Subcutaneous abdominal adipose tissue (tissue), 5 donors: Measurements from ENCODE around the gene MROH2A.
"Not testable (repeated sequence)": the region's sequence is repeated elsewhere in the genome, so short reads cannot be mapped to it uniquely, and the experiment has no call there.

Experiments
- H3K27ac ChIP-seq: one replicate; pipeline ENCODE4 v1.7.0; 2013; ENCODE audit warnings: low read depth, mild to moderate bottlenecking, inconsistent platforms, low read length, moderate library complexity
- H3K27me3 ChIP-seq, 5 donors: one replicate each; pipeline ENCODE4 v1.7.0; 2013; ENCODE audit warnings: low read length in 5 of 5, inconsistent platforms in 1 of 5; ENCODE audit not compliant: control insufficient read depth in 5 of 5, insufficient read depth in 4 of 5
- H3K36me3 ChIP-seq, 5 donors: one replicate each; pipeline ENCODE4 v1.7.0; 2013; ENCODE audit warnings: low read length in 5 of 5; ENCODE audit not compliant: control insufficient read depth in 5 of 5, insufficient read depth in 5 of 5
- H3K4me1 ChIP-seq, 5 donors: one replicate each; pipeline ENCODE4 v1.7.0; 2013; ENCODE audit warnings: low read length in 5 of 5, mild to moderate bottlenecking in 3 of 5, moderate library complexity in 1 of 5; ENCODE audit not compliant: control insufficient read depth in 5 of 5, insufficient read depth in 5 of 5
- H3K4me3 ChIP-seq, 5 donors: one replicate each; pipeline ENCODE4 v1.7.0; 2013; ENCODE audit warnings: low read length in 5 of 5, low read depth in 1 of 5
- H3K9ac ChIP-seq, 5 donors: one replicate each; pipeline ENCODE4 v1.7.0; 2013; ENCODE audit warnings: low read length in 5 of 5, mild to moderate bottlenecking in 4 of 5, moderate library complexity in 3 of 5
- H3K9me3 ChIP-seq, 5 donors: one replicate each; pipeline ENCODE4 v1.7.0; 2013; ENCODE audit warnings: low read length in 5 of 5; ENCODE audit not compliant: control insufficient read depth in 5 of 5
- donor health status: healthy.
- donor health status: healthy.
- donor health status: healthy.
- donor health status: healthy.
- donor health status: healthy.

Gene MROH2A

DNA sequence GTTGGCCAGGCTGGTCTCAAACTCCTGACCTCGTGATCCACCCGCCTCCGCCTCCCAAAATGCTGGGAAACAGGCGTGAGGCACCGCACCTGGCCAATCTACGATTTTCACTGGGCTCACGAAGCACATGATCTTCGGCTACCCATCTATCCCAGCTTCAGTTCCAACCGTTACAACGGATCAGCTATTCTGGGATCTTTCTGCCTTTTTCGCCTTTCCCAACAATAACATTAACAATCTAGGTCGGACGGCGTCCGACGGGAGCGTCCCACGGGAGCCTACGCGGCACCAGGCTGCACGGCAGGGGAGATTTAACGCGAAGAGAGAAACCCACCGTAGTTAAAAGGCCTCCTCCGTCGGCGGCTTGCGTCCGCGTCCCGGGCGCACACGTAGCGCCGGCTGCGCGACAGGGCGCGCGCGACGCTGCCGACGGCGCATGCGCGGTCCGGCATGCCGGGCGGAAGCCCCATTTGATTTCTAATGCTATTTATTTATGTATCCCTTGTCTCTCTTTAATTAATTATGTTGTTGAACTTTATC lies 89.9 kb downstream of the MROH2A start, which contains the start of gene MSL3B:
Gene MSL3B (minus strand): TSS at position 394 of the 540 bp plus-strand sequence.
- no peaks in the 10 kb centered on the region for H3K27me3 ChIP-seq
- H3K36me3 ChIP-seq: no peaks in the 10 kb centered on the region
- peak within 1 kb of the TSS; percentile 69 to 87 (median 85) for H3K4me3 ChIP-seq
- peaks cover 0 to 9% (median 5%) of the 10 kb centered on the region in 5 donors for H3K4me1 ChIP-seq
- H3K27ac ChIP-seq: no peak within 1 kb of the TSS
- peak within 1 kb of the TSS in 4 of 5 donors; percentile 46 to 78 (median 66) for H3K9ac ChIP-seq
- H3K9me3 ChIP-seq: peaks cover 4 to 8% (median 7%) of the 10 kb centered on the region in 5 donors

DNA sequence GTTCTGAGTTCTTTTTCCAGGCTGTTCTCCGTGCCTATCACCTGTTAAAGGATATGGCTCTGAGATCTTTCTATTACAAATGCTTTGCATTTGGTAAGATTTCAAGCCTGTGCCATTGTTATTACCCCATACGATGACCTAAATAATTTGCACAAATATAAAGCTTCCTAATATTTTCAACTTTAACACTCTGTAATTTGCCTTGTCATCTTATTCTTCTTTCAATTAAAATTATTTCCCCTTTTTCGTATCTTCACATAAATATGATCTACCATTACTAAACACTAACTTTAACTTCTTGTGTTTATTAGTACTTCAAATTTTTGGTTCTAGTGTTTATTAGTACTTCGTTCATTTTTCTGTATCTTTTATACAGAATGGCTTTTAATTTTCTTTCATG lies 93.3 kb downstream of the MROH2A start:
- Histone ChIP-seq H3K27ac (no peak overlapping the region), H3K9ac (no peak overlapping the region), H3K36me3 (no peaks in the 10 kb centered on the region), H3K9me3 (peaks cover under 1 to 12% (median 8%) of the 10 kb centered on the region in 5 donors), H3K4me1 (peaks cover 0 to 9% (median 5%) of the 10 kb centered on the region in 5 donors), H3K4me3 (no peak overlapping the region), H3K27me3 (peaks cover 0 to 6% (median 0%) of the 10 kb centered on the region in 5 donors)

DNA sequence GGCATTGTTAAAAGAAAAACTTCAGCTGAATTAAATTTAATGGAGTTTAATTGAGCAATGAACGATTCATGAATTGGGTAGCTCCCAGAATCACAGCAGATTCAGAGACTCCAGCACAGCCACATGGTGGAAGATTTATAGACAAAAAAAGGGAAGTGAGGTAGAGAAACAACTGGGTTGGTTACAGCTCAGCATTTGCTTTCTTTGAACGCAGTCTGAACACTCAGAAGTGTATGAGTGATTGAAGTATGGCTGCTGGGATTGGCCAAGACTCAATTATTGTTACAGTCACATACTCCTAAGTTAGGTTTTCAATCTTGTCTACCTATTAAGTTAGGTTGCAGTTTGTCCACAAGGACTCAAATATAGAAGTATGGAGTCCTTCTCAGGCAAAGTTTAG lies 94.0 kb downstream of the MROH2A start:
- not testable (repeated sequence) for H3K4me1 ChIP-seq, H3K27me3 ChIP-seq, H3K36me3 ChIP-seq, H3K27ac ChIP-seq, H3K4me3 ChIP-seq, H3K9ac ChIP-seq
- peaks cover 0 to 19% (median 8%) of the 10 kb centered on the region in 5 donors for H3K9me3 ChIP-seq

DNA sequence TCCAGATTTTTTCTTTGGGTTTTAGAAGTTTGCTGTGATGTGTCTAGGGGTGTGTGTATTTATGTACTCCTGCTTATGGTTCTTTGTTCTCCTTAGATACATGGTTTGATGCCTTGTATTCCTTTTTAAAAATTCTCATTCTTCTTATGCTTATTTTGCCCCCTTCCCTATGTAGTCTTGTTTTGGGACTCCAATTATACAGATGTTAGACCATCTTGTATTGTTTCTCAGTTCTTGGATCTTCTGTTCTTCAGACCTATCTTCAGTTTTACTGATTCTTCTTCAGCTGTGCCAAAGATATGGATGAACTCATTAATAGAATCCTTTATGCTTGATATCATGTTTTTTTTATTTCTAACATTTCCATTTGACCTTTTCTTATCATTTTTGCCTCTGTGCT lies 104.2 kb downstream of the MROH2A start:
- H3K9me3 ChIP-seq: peaks cover 8 to 21% (median 16%) of the 10 kb centered on the region in 5 donors
- H3K4me3 ChIP-seq: no peak overlapping the region

More for the DNA sequence above, 104.2 kb downstream of the MROH2A start:
- no peaks in the 10 kb centered on the region for H3K4me1 ChIP-seq
- no peaks in the 10 kb centered on the region for H3K36me3 ChIP-seq
- no peak overlapping the region for H3K27ac ChIP-seq
- no peak overlapping the region for H3K9ac ChIP-seq
- H3K27me3 ChIP-seq: no peaks in the 10 kb centered on the region
